PFSK-1 (cell line): ENCODE data around the gene FADD.

Experiments used
- POLR2AphosphoS5 ChIP-seq: IDR thresholded peaks from 2 replicates; pipeline ENCODE4 v1.6.1; 2012; ENCODE audit warnings: low read depth, mild to moderate bottlenecking, control low read depth, low read length, moderate library complexity
- SIN3A ChIP-seq: IDR thresholded peaks from 2 replicates; pipeline ENCODE4 v1.6.1; 2012; ENCODE audit warnings: mild to moderate bottlenecking, low read length, moderate library complexity, borderline replicate concordance; ENCODE audit not compliant: insufficient read depth
- TAF1 ChIP-seq: IDR thresholded peaks from 2 replicates; pipeline ENCODE4 v1.6.1; 2012; ENCODE audit warnings: low read length, control low read depth, borderline replicate concordance; ENCODE audit not compliant: insufficient read depth
- TF ChIP-seq, protein P1 (sequence below), 2 experiments: IDR thresholded peaks; 2 replicates each; pipeline versions ENCODE4 v1.6.1 to v1.8.0; 2011 to 2012; ENCODE audit warnings: low read depth in 2 of 2, low read length in 2 of 2, control low read depth in 1 of 2, inconsistent platforms in 1 of 2, mild to moderate bottlenecking in 1 of 2, moderate library complexity in 1 of 2; ENCODE audit not compliant: insufficient read depth in 1 of 2

DNA sequence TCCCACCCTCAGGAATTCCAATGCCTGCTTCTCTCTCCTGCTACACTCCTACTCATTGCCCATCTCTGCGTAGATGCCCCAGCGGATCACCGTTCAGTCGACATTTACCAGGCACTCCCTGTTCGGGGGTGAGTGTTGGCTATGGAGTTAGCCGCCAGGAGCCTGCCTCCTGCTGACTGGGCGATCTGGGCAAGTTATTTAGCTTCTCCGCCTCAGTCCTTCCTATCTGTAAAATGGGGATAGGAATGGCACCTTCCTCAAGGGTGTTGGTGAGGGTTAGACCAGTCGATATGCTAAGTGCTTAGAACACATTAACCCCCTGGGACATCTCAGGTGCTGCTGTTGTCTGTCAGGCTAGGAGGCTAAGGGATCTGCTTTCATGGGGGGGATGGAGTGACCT is 30.9 kb downstream of the FADD start:
- TF ChIP-seq, protein P1, sequence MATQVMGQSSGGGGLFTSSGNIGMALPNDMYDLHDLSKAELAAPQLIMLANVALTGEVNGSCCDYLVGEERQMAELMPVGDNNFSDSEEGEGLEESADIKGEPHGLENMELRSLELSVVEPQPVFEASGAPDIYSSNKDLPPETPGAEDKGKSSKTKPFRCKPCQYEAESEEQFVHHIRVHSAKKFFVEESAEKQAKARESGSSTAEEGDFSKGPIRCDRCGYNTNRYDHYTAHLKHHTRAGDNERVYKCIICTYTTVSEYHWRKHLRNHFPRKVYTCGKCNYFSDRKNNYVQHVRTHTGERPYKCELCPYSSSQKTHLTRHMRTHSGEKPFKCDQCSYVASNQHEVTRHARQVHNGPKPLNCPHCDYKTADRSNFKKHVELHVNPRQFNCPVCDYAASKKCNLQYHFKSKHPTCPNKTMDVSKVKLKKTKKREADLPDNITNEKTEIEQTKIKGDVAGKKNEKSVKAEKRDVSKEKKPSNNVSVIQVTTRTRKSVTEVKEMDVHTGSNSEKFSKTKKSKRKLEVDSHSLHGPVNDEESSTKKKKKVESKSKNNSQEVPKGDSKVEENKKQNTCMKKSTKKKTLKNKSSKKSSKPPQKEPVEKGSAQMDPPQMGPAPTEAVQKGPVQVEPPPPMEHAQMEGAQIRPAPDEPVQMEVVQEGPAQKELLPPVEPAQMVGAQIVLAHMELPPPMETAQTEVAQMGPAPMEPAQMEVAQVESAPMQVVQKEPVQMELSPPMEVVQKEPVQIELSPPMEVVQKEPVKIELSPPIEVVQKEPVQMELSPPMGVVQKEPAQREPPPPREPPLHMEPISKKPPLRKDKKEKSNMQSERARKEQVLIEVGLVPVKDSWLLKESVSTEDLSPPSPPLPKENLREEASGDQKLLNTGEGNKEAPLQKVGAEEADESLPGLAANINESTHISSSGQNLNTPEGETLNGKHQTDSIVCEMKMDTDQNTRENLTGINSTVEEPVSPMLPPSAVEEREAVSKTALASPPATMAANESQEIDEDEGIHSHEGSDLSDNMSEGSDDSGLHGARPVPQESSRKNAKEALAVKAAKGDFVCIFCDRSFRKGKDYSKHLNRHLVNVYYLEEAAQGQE (IDR thresholded peaks at IDR 0.05; ENCODE audit: insufficient read depth in 1 of 2, low read depth in 2 of 2, low read length in 2 of 2): no peak
- TF ChIP-seq TAF1 (no peak), POLR2AphosphoS5 (no peak), SIN3A (no peak)
